DND-41 (cell line): Measurements from ENCODE around the gene DRD4.

ENCODE experiments used
- ATAC-seq: fragments of 200-7000 bp; cut with Tn5 transposase; 3 replicates; pipeline ENCODE4 v1.9.1; 2021; ENCODE audit warnings: low read depth; ENCODE audit not compliant: insufficient read depth
- DNase-seq: peaks from one replicate; pipeline ENCODE4 v3.0.0-alpha.2; 2020
- H2AFZ ChIP-seq: 2 replicates; pipeline ENCODE4 v1.6.0; 2012; ENCODE audit warnings: low read depth, low read length
- H3K27ac ChIP-seq: 2 replicates; pipeline ENCODE4 v1.5.1; 2012; ENCODE audit warnings: low read length, inconsistent platforms
- H3K27me3 ChIP-seq: fragments of 200-600 bp; sonication (generic); 2 replicates; pipeline ENCODE4 v1.6.0; 2012; ENCODE audit warnings: low read length, mild to moderate bottlenecking, inconsistent platforms; ENCODE audit not compliant: insufficient read depth, poor library complexity
- H3K36me3 ChIP-seq: 2 replicates; pipeline ENCODE4 v1.5.1; 2012; ENCODE audit warnings: low read length, inconsistent platforms; ENCODE audit not compliant: insufficient read depth
- H3K4me1 ChIP-seq: 2 replicates; pipeline ENCODE4 v1.5.1; 2012; ENCODE audit warnings: mild to moderate bottlenecking, low read length; ENCODE audit not compliant: insufficient read depth
- H3K4me2 ChIP-seq: 2 replicates; pipeline ENCODE4 v1.6.0; 2012; ENCODE audit warnings: mild to moderate bottlenecking, moderate library complexity, low read length, inconsistent platforms; ENCODE audit not compliant: insufficient read depth
- H3K4me3 ChIP-seq, 2 experiments: fragments of 200-600 bp in 1 of 2; shearing (Covaris generic) in 1 of 2; 2 replicates each; pipeline ENCODE4 v1.5.1; 2012 to 2016; ENCODE audit warnings: inconsistent platforms in 2 of 2, low read length in 2 of 2, mild to moderate bottlenecking in 2 of 2, low read depth in 1 of 2, moderate library complexity in 1 of 2
- H3K79me2 ChIP-seq: 2 replicates; pipeline ENCODE4 v1.6.0; 2012; ENCODE audit warnings: low read length, inconsistent platforms; ENCODE audit not compliant: insufficient read depth
- H3K9ac ChIP-seq: 2 replicates; pipeline ENCODE4 v1.6.0; 2012; ENCODE audit warnings: low read depth, mild to moderate bottlenecking, inconsistent platforms, low read length, moderate library complexity
- H3K9me3 ChIP-seq: 2 replicates; pipeline ENCODE4 v1.5.1; 2012; ENCODE audit warnings: low read length, moderate library complexity, mild to moderate bottlenecking, inconsistent platforms; ENCODE audit not compliant: insufficient read depth, severe bottlenecking
- H4K20me1 ChIP-seq: 2 replicates; pipeline ENCODE4 v1.6.0; 2012; ENCODE audit warnings: low read length; ENCODE audit not compliant: insufficient read depth
- EZH2 ChIP-seq: IDR thresholded peaks from 3 replicates; pipeline ENCODE4 v1.6.1; 2012; ENCODE audit warnings: borderline replicate concordance, low read depth, mild to moderate bottlenecking, moderate library complexity, low read length, inconsistent platforms; ENCODE audit not compliant: severe bottlenecking
- TF ChIP-seq, protein P1 (sequence below): IDR thresholded peaks from 2 replicates; pipeline ENCODE4 v1.5.1; 2012; ENCODE audit warnings: borderline replicate concordance, low read length, moderate library complexity, mild to moderate bottlenecking; ENCODE audit not compliant: poor library complexity, severe bottlenecking; ENCODE audit errors: extremely low read depth

Gene DRD4

DNA sequence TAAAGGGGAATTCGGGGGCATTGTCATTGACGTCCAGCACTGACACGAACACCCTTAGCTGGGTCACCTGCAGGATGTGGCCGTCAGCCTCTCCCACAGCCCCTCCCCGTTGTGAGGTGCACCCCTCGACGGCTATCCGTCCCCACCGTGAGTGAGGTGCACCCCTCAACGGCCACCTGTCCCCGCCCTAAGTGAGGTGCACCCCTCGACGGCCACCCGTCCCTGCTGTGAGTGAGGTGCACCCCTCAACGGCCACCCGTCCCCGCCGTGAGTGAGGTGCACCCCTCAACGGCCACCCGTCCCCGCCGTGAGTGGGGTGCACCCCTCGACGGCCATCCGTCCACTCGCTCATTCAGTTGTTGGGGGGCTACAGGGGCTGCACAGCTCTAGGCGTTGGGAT, 15.2 kb upstream of the DRD4 start:
- no peak for DNase-seq
- no peak for TF ChIP-seq EZH2
- TF ChIP-seq, protein P1, sequence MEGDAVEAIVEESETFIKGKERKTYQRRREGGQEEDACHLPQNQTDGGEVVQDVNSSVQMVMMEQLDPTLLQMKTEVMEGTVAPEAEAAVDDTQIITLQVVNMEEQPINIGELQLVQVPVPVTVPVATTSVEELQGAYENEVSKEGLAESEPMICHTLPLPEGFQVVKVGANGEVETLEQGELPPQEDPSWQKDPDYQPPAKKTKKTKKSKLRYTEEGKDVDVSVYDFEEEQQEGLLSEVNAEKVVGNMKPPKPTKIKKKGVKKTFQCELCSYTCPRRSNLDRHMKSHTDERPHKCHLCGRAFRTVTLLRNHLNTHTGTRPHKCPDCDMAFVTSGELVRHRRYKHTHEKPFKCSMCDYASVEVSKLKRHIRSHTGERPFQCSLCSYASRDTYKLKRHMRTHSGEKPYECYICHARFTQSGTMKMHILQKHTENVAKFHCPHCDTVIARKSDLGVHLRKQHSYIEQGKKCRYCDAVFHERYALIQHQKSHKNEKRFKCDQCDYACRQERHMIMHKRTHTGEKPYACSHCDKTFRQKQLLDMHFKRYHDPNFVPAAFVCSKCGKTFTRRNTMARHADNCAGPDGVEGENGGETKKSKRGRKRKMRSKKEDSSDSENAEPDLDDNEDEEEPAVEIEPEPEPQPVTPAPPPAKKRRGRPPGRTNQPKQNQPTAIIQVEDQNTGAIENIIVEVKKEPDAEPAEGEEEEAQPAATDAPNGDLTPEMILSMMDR = no peak
- H3K36me3 ChIP-seq = peaks cover 15% of the 10 kb centered on the region
- ATAC-seq = no peak
- H3K4me2 ChIP-seq = no peak overlapping the region
- H3K27ac ChIP-seq = no peak overlapping the region
- H3K9ac ChIP-seq = no peak overlapping the region
- H3K79me2 ChIP-seq = 0 out of 2 replicates have a peak, but pooled peaks cover 4% of the 10 kb centered on the region
- H3K27me3 ChIP-seq = no peaks in the 10 kb centered on the region
- H3K9me3 ChIP-seq = no peaks in the 10 kb centered on the region
- H2AFZ ChIP-seq = no peak overlapping the region
- no peak overlapping the region for H3K4me3 ChIP-seq
- H3K4me1 ChIP-seq = no peaks in the 10 kb centered on the region
- H4K20me1 ChIP-seq = peaks cover 8% of the 10 kb centered on the region; the same call in 1 of the 2 replicates

- Histone ChIP-seq H3K27me3 (no peaks in the 10 kb centered on the region), H3K79me2 (no peaks in the 10 kb centered on the region), H2AFZ (no peak overlapping the region), H3K4me2 (no peak overlapping the region), H3K27ac (no peak overlapping the region), H3K36me3 (peaks cover 11% of the 10 kb centered on the region; the same call in 1 of the 2 replicates), H3K9ac (no peak overlapping the region), H4K20me1 (peaks cover 7% of the 10 kb centered on the region; the same call in 1 of the 2 replicates), H3K4me3 (no peak overlapping the region), H3K9me3 (no peaks in the 10 kb centered on the region), H3K4me1 (no peaks in the 10 kb centered on the region)
- TF ChIP-seq EZH2 = no peak
- TF ChIP-seq, protein P1 = no peak
- DNase-seq (no peak), ATAC-seq (no peak)
Observed at GRCh38 chr11:623349-623869, 13.7 kb upstream of the DRD4 start.

GRCh38 chr11:623999-624704, 12.9 kb upstream of the DRD4 start:
- ATAC-seq (no peak), DNase-seq (no peak)
- Histone ChIP-seq H3K4me1 (no peaks in the 10 kb centered on the region), H4K20me1 (peaks cover 3% of the 10 kb centered on the region; the same call in 1 of the 2 replicates), H3K27me3 (no peaks in the 10 kb centered on the region), H3K4me2 (no peak overlapping the region), H3K27ac (no peak overlapping the region), H3K79me2 (no peaks in the 10 kb centered on the region), H3K4me3 (no peak overlapping the region), H3K9me3 (no peaks in the 10 kb centered on the region), H3K9ac (no peak overlapping the region), H2AFZ (no peak overlapping the region), H3K36me3 (peaks cover 7% of the 10 kb centered on the region; the same call in 1 of the 2 replicates)
- TF ChIP-seq, protein P1 = no peak
- TF ChIP-seq EZH2 = no peak
